GM08714 (cell line): ENCODE measurements around the gene SLC38A8.

ENCODE experiments used
- H3K4me3 ChIP-seq: fragments of 200-500 bp; sonication (Bioruptor generic); 2 replicates; pipeline ENCODE4 v1.5.1; 2014; ENCODE audit warnings: mild to moderate bottlenecking, low read length, inconsistent platforms
- ZNF274 ChIP-seq: IDR thresholded peaks from 2 replicates; pipeline ENCODE4 v1.6.1; 2012; ENCODE audit warnings: mild to moderate bottlenecking, low read depth, low read length

Gene SLC38A8

GRCh38 chr16:84059946-84060901 lies 17.6 kb upstream of the SLC38A8 start:
- no peak for TF ChIP-seq ZNF274
- H3K4me3 ChIP-seq = no peak overlapping the region

GRCh38 chr16:84059111-84059510 lies 16.5 kb upstream of the SLC38A8 start:
- no peak for TF ChIP-seq ZNF274
- H3K4me3 ChIP-seq = no peak overlapping the region

GRCh38 chr16:84058664-84059063 lies 16.1 kb upstream of the SLC38A8 start:
- TF ChIP-seq ZNF274 = no peak
- H3K4me3 ChIP-seq = no peak overlapping the region

- TF ChIP-seq ZNF274 = no peak
- no peak overlapping the region for H3K4me3 ChIP-seq
These were observed 15.6 kb upstream of the SLC38A8 start for GRCh38 chr16:84058211-84058610.

- H3K4me3 ChIP-seq = no peak overlapping the region
- no peak for TF ChIP-seq ZNF274
These were observed 14.3 kb upstream of the SLC38A8 start for GRCh38 chr16:84056933-84057332.

- H3K4me3 ChIP-seq = no peak overlapping the region
- no peak for TF ChIP-seq ZNF274
These were observed 13.4 kb upstream of the SLC38A8 start for GRCh38 chr16:84055801-84056634.

- TF ChIP-seq ZNF274 = no peak
- no peak overlapping the region for H3K4me3 ChIP-seq
These were observed 12.8 kb upstream of the SLC38A8 start for GRCh38 chr16:84055366-84055765.

GRCh38 chr16:84054916-84055315 lies 12.3 kb upstream of the SLC38A8 start:
- no peak for TF ChIP-seq ZNF274
- no peak overlapping the region for H3K4me3 ChIP-seq

GRCh38 chr16:84054271-84054670 lies 11.7 kb upstream of the SLC38A8 start:
- TF ChIP-seq ZNF274 = no peak

GRCh38 chr16:84053237-84053636 lies 10.6 kb upstream of the SLC38A8 start:
- no peak for TF ChIP-seq ZNF274
- no peak overlapping the region for H3K4me3 ChIP-seq

More at GRCh38 chr16:84054271-84054670, 11.7 kb upstream of the SLC38A8 start:
- no peak overlapping the region for H3K4me3 ChIP-seq

- H3K4me3 ChIP-seq = no peak overlapping the region
- no peak for TF ChIP-seq ZNF274
These were observed 9.6 kb upstream of the SLC38A8 start for GRCh38 chr16:84052071-84052622.

- TF ChIP-seq ZNF274 = no peak
- H3K4me3 ChIP-seq = no peak overlapping the region
These were observed 7.7 kb upstream of the SLC38A8 start for GRCh38 chr16:84050316-84050715.

GRCh38 chr16:84049403-84050060 lies 6.9 kb upstream of the SLC38A8 start:
- no peak for TF ChIP-seq ZNF274
- no peak overlapping the region for H3K4me3 ChIP-seq

GRCh38 chr16:84048871-84049270 lies 6.3 kb upstream of the SLC38A8 start:
- H3K4me3 ChIP-seq = no peak overlapping the region
- no peak for TF ChIP-seq ZNF274
